Natural killer cell treated with Interleukin-12 subunit alpha and Interleukin-12 subunit beta and Interleukin-15 and Interleukin-18, amount 100 ng/mL, for 72 hours (primary cell): Measurements from ENCODE around the gene SOAT2. TPM values are rescaled to one million over a fixed set of nuclear protein-coding genes. Genes with fewer than 3 reads are reported as not detected.

ENCODE experiments used
- ATAC-seq, 2 donors: fragments of 150-1000 bp; cut with Tn5 transposase in 1 of 2; sonication (Bioruptor Pico), chemical (Tn5 transposase) in 1 of 2; 2 replicates each; pipeline ENCODE4 v1.10.0; 2021
- DNase-seq: peaks from one replicate; pipeline ENCODE4 v3.0.0; 2022; ENCODE audit warnings: low spot score
- H3K27ac Mint-ChIP-seq, 2 donors: 1 replicate in 1 of 2; 2 replicates in 1 of 2; pipeline ENCODE4 v1.8.0; 2022; ENCODE audit warnings: mixed read lengths in 2 of 2, mild to moderate bottlenecking in 1 of 2, moderate library complexity in 1 of 2
- H3K27me3 Mint-ChIP-seq, 2 donors: 1 replicate in 1 of 2; 2 replicates in 1 of 2; pipeline ENCODE4 v1.8.0; 2022; ENCODE audit warnings: mixed read lengths in 2 of 2
- H3K36me3 Mint-ChIP-seq: one replicate; pipeline ENCODE4 v1.8.0; 2022; ENCODE audit warnings: mixed read lengths
- H3K4me1 Mint-ChIP-seq, 2 donors: 1 replicate in 1 of 2; 2 replicates in 1 of 2; pipeline ENCODE4 v1.8.0; 2022; ENCODE audit warnings: low read depth in 2 of 2, mixed read lengths in 2 of 2, mild to moderate bottlenecking in 1 of 2
- H3K4me3 Mint-ChIP-seq: one replicate; pipeline ENCODE4 v1.8.0; 2022; ENCODE audit warnings: mixed read lengths
- H3K9me3 Mint-ChIP-seq: 2 replicates; pipeline ENCODE4 v1.8.0; 2022; ENCODE audit warnings: mixed read lengths
- total RNA-seq, 2 donors: library from RNA; stranded (reverse); gene quantifications; one replicate each; pipeline ENCODE4 v1.2.3, GENCODE V29; 2022

The SOAT2 gene
- total RNA-seq, 2 donors from 2014 or later, result 0.26 TPM; not detected in 1

DNA sequence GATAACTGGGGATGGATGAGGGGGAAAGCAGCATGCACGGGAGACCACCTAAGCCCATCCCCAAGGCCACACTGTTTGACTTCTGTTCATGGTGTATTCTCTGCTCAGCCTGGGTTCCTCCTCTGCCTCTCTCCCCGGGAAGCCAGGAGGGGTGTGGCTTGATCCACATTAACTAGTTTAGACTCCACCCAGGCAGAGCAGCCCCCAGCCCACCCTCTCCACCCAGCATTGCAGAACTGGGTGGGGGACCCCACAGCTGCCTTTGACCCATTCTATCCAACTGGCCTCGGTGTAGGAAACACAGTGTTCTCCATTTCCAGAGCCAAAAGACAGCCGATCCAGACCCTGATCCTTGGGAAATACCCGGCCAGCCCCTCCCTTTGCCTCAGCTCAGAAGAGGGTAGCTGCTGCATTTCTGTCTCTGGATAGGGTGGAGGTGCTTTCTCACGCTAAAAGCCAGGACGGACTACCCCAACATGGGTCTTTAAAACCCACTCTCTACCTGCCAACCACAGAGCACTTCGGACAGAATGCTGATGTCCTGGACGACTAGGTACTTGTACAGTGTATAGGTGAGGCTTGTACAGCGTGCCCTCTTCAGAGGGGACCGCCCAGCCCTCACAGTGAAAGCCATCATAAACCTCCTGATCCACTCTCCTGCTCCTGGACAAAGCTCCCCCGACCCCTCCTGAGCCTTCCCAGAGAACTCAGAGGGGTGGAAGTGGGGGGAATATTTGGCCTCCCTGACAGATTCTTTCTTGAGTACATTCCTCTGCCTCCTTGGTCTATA, 33.5 kb upstream of the SOAT2 start:
- no peaks in the 10 kb centered on the region for H3K9me3 Mint-ChIP-seq
- peaks cover 7% of the 10 kb centered on the region for H3K36me3 Mint-ChIP-seq
- no peaks in the 10 kb centered on the region for H3K27me3 Mint-ChIP-seq
- no peak for ATAC-seq
- H3K27ac Mint-ChIP-seq, result peak overlapping the region in 1 of 2 donors; percentile 39
- H3K4me1 Mint-ChIP-seq, result peaks cover 16 to 26% of the 10 kb centered on the region in 2 donors
- H3K4me3 Mint-ChIP-seq, result no peak overlapping the region
- no peak for DNase-seq

DNA sequence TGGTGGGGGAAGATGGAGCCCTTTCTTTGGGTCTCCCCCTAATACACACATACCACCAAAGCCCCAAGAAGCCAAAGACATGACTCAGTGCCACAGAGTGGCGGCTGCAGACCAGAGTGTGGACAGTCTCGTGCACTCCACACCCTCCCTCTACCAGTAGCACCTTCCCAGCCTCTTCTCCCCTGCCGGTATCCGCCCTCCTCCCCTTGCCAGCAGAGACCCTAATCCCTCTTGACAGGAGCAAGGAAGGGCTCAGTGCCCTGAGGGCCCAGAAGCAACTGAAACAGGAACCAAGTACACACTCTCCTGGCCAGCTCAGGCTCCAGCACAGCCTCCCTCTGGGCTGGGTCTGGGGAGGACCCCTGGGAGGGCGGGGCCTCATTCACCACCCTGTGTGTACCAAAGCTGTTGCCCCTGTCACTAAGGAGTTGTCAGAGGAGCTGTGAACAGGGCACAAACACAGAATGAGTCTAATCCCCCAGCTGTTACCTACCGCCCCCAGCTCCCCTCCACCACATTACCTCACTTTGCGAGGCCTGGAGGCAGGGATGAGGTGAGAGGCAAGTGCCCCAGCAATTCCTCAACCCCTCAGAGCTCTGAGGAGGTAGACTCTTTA, 32.3 kb upstream of the SOAT2 start:
- DNase-seq, result no peak
- H3K4me3 Mint-ChIP-seq, result no peak overlapping the region
- H3K27me3 Mint-ChIP-seq, result no peaks in the 10 kb centered on the region
- H3K4me1 Mint-ChIP-seq, result peaks cover 22 to 25% of the 10 kb centered on the region in 2 donors
- no peaks in the 10 kb centered on the region for H3K9me3 Mint-ChIP-seq
- no peak for ATAC-seq
- H3K36me3 Mint-ChIP-seq, result peaks cover 9% of the 10 kb centered on the region
- H3K27ac Mint-ChIP-seq, result no peak overlapping the region

DNA sequence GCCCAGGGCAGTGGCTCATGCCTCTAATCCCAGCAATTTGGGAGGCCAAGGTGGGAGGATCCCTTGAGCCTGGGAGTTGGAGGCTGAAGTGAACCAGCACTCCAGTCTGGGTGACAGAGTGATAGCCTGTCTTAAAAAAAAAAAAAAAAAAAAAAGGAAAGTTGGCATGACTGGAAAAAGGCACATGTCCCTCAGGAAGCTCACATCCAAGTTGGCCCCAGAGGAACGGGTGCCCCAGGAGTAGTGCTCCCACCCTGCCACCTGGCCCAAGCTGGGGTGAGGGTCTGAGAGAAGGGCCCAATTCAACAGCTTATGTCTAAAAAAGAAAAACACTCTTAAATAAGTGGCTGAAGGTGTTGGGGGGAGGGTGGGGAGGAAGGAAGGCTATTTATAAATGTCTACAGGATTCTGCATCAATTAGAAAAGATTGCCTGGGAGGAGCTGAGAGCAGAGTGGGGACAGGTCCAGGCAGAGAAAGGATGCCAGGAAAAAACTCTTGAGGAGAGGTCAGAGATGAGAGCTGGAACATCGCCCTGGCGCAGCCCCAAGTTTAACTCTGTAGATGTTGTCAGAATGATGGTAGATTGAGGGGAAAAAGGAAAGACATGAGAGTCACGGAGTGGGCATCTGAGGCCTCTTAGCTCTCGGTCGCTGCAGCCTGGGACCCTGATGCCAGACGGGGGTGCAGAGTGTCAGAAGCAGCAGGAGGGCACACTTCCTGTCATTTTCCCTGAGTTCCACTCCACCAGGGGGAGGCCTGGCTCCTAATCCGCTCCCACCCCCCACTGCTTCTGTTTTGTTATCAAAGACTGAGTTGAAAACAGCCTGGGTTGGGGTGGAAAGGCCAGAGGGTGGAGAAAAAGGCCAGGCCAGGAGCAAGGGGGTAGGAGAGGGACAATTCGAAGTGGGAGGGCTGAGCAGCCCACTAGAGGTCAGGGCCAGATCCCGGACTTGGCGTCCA, 31.4 kb upstream of the SOAT2 start:
- Mint-ChIP-seq H3K27ac (peak overlapping the region in 1 of 2 donors; percentile 25), H3K36me3 (peaks cover 9% of the 10 kb centered on the region), H3K27me3 (no peaks in the 10 kb centered on the region), H3K9me3 (no peaks in the 10 kb centered on the region), H3K4me3 (no peak overlapping the region), H3K4me1 (peaks cover 20 to 24% of the 10 kb centered on the region in 2 donors)
- ATAC-seq, result no peak
- DNase-seq, result no peak

DNA sequence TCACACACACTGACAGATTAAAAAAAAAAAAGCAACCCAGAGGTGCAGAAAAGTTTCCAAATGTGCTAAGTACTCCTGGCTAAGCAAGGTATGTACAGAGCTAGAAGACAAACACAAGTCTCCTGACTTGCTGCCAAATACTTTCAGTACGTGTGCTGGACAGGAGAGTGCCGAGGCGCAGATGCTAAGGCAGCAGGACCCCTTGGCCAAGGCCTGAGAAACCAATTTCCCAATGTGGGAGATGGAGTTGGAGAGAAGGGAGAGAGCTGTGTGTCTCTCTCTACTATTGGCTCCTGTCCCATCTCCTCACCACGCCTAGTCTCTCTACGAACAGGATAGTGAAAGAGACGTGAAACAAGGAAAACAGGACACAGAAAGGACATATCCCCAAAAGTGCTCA, 29.4 kb upstream of the SOAT2 start:
- Mint-ChIP-seq H3K27ac (peak overlapping the region in 1 of 2 donors; percentile 10), H3K4me3 (no peak overlapping the region), H3K4me1 (peaks cover 31 to 34% of the 10 kb centered on the region in 2 donors), H3K9me3 (no peaks in the 10 kb centered on the region), H3K36me3 (peaks cover 9% of the 10 kb centered on the region), H3K27me3 (no peaks in the 10 kb centered on the region)
- no peak for DNase-seq
- ATAC-seq, result no peak

DNA sequence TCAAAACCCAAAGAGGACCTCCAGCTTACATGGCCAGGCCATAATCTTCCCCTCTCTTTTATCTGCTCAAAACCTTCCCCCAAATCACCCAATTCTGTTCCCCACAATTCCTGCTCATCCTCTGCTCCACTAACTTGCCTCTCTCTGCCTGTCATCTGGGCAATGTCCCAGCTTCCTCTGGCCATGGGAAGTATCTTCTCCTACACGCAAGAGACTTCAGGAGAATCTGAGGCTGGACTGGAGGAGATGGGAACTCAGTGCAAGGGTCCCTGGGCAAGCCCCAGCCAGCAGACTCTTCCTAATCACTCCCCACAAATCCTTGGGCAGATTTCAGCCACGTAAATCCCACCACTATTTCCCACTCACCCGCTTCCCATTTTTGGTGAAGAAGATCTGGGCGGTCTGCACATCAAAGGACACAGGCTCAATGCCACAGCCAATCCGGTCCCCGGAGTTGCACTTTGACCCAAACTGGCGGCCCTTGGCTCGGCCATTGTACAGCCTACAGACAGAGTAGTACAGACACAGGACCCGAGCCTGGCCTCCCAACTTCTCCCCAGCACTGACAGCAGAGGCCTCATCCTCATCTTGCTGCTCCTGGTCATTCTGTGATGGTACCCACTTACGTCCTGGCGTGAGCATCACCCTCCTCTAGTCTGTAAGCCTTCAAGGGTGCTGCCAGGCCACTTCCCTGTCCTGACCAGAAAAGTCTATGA, 28.8 kb upstream of the SOAT2 start:
- H3K4me3 Mint-ChIP-seq, result no peak overlapping the region
- DNase-seq (no peak), ATAC-seq (no peak)
- no peaks in the 10 kb centered on the region for H3K9me3 Mint-ChIP-seq
- H3K27me3 Mint-ChIP-seq, result no peaks in the 10 kb centered on the region
- peaks cover 33 to 34% of the 10 kb centered on the region in 2 donors for H3K4me1 Mint-ChIP-seq
- H3K27ac Mint-ChIP-seq, result peak overlapping the region in 1 of 2 donors; percentile 10
- peaks cover 9% of the 10 kb centered on the region for H3K36me3 Mint-ChIP-seq

DNA sequence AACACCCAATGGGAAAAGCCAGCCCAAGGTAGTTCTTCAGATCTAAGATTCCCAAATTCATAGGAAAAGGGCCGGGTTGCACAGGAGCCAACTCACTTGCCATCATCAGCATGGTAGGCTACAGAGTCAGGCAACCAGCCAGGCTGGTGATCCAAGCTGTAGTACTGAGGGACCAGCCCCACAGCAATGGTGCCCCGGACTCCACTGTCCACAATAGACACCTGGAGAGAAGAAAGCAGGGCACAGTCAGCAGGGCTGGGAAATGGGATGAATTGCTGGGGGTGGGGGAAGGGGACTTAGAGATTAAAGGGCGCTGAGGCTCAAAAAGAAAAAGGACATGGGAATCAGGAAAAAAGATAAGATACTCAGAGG, 28.3 kb upstream of the SOAT2 start:
- Mint-ChIP-seq H3K36me3 (peaks cover 9% of the 10 kb centered on the region), H3K27me3 (no peaks in the 10 kb centered on the region), H3K4me3 (no peak overlapping the region), H3K9me3 (no peaks in the 10 kb centered on the region), H3K4me1 (peaks cover 38% of the 10 kb centered on the region in 2 donors), H3K27ac (peak overlapping the region in 1 of 2 donors; percentile 10)
- ATAC-seq (no peak), DNase-seq (no peak)

DNA sequence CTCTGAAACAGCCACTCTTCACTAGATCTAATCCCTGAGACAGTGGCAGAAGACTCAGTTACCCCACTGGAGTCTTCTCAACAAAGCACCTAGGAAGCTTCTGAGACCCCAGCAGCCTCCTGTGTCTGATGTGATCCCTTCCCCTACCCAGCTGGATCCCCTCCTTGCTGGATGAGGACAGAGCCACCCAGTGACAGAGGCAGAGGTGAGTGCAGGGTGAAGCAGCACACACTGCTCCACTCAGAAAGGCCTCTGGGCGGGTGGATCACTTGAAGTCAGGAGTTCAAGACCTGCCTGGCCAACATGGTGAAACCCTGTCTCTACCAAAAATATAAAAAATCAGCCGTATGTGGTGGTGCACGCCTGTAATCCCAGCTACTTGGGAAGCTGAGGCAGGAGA, 26.8 kb upstream of the SOAT2 start:
- DNase-seq (no peak), ATAC-seq (no peak)
- H3K36me3 Mint-ChIP-seq, result peaks cover 9% of the 10 kb centered on the region
- H3K27ac Mint-ChIP-seq, result peak overlapping the region in 1 of 2 donors; percentile 52
- H3K27me3 Mint-ChIP-seq, result no peaks in the 10 kb centered on the region
- H3K4me3 Mint-ChIP-seq, result no peak overlapping the region
- peaks cover 42% of the 10 kb centered on the region in 2 donors for H3K4me1 Mint-ChIP-seq
- peaks cover 2% of the 10 kb centered on the region for H3K9me3 Mint-ChIP-seq

DNA sequence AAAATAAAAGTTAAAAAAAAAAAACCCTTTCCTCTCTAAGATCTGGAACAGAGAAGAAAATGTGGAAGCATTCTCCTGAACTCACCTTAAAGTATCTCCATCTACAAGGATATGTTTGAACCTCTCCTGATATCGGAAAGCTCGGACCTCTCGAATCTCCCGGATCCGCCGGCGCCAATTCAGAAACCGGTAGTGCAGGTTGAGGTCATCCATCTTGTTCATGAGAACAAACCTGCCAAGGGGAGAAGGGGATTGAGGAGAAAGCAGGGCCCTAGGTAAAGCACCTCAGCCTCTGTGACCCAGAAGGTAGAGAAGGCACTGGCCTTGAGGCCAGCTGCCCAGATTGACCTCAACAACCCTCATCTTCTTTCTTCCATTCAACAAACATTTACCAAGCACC, 26.3 kb upstream of the SOAT2 start:
- no peaks in the 10 kb centered on the region for H3K27me3 Mint-ChIP-seq
- H3K4me1 Mint-ChIP-seq, result peaks cover 38 to 40% of the 10 kb centered on the region in 2 donors
- peak overlapping the region; percentile 87 for H3K4me3 Mint-ChIP-seq
- peaks cover 2% of the 10 kb centered on the region for H3K9me3 Mint-ChIP-seq
- H3K36me3 Mint-ChIP-seq, result peaks cover 9% of the 10 kb centered on the region
- no peak for DNase-seq
- no peak for ATAC-seq
- no peak overlapping the region for H3K27ac Mint-ChIP-seq

DNA sequence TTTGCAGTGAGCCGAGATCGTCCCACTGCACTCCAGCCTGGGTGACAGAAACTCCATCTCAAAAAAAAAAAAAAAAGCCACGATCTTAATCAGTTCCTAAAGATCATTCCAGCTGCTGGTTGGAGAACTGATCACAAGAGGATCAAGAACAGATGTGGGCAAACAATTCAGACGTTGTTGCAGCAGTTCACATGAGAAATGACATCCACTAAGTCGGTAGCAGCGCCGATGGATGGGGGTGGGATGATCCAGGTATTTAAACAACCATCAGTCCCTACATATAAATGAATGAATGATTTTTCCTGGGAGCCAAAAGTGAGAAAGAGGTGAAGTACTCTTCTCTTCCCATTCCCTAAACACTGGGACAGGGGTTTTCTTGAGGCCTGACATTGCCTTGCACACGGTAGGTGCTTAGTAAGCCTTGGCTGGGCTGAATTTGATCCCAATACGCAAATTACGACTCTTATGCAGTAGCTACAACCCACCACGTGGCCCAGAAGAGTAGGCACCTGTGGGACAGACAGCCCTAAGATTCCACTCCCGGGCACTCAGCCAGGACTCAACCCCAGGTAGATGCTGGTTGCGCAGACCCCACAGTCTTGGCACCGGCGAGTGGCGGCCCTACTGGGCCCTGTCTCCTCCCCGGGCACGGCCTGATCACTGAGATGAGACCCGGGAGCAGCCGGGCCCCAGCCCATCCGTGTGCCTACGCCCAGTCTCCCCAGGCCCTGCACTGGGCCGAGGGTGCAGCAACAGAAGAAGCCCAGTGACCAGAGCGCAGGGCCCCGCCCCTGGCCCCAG, 24.7 kb upstream of the SOAT2 start:
- Mint-ChIP-seq H3K36me3 (peaks cover 9% of the 10 kb centered on the region), H3K9me3 (peaks cover 2% of the 10 kb centered on the region), H3K27ac (peak overlapping the region; percentile 75 to 89), H3K4me3 (peak overlapping the region; percentile 87), H3K4me1 (peaks cover 36 to 39% of the 10 kb centered on the region in 2 donors), H3K27me3 (no peaks in the 10 kb centered on the region)
- no peak for DNase-seq
- ATAC-seq, result peak in 1 of 2 donors; percentile 10

DNA sequence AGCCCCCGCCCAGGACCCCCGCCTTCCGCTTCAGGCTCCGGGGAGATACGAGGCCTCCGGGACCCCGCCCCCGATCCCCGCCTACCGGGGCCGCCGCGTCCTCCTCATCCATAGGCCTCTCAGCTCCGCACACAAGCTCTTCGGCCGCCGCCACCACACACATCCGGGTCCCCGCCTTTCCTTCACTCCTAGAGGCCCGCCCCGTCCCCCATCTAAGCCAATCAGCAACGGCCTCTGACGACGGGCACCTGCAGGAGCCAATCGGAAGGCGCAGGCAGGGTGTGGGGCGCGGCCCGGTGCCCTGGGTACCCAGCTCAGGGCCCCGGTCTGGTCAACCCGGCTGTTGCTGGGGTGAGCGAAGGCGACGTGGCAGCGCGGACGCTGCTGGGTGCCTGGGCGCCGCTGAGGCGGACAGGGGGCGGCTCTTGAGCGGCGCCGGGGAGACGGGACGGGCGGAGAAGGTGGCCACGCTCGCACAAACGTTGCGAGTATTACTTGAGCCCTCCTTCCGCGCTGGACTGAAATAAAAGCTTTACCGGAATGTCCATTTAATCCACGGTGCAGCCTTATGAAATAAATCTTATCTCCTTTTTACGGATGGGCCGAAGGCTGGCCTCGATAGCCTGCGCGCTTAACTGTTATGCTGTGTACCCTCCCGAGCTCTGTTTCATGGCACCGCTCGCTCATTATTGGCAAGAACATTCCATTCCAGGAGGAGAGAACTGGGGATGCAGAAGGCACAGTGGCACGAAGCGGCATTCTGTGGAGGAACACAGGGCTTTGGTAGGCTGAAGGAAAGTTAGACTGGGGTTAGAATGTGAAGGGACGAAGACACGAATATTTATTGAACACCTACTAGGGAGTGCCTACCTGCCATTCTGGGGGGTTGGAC, 23.8 kb upstream of the SOAT2 start, which contains the start of gene SPRYD3:
SPRYD3 (minus strand) TSS at position 165 of the 892 bp plus-strand sequence; CDS start at position 108, 57 bp downstream.
- Mint-ChIP-seq H3K27me3 (no peaks in the 10 kb centered on the region), H3K4me1 (peaks cover 29 to 36% of the 10 kb centered on the region in 2 donors), H3K36me3 (peaks cover 5% of the 10 kb centered on the region), H3K4me3 (peak within 1 kb of the TSS; percentile 87), H3K27ac (peak within 1 kb of the TSS; percentile 75 to 89), H3K9me3 (peaks cover 2% of the 10 kb centered on the region)
- peak; percentile 99 for ATAC-seq
- DNase-seq, result peak; percentile 98

DNA sequence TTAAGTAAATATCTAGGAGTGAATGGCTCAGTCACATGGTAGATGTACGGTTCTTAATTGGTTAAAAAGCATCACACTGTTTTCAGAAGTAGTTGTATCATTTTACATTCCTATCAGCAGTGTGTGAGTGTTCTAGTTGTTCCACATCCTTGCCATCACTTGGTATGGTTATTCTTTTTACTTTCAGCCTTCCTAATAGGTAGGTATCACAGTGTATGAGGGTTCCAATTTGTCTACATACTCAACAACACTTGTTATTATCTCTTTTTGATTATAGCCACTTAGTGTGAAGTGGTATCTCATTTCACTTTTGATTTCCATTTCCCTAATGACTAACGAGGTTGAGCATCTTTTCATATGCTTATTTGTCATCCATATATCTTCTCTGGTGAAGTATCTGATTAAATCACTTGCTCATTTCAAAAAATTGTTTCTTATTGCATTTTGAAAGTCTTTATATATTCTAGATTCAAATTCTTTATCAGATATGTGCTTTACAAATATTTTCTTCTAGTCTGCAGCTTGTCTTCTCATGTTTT, 20.6 kb upstream of the SOAT2 start:
- Mint-ChIP-seq H3K27me3 (peaks cover 7 to 9% of the 10 kb centered on the region in 2 donors), H3K36me3 (no peaks in the 10 kb centered on the region), H3K4me3 (no peak overlapping the region), H3K9me3 (peaks cover 2% of the 10 kb centered on the region), H3K4me1 (peaks cover 16% of the 10 kb centered on the region in 2 donors), H3K27ac (no peak overlapping the region)
- DNase-seq (no peak), ATAC-seq (no peak)
